Subcutaneous adipose tissue (tissue), 4 donors: Measurements from ENCODE around the gene ACD. TPM values are rescaled to one million over a fixed set of nuclear protein-coding genes. Genes with fewer than 3 reads are reported as not detected.

Experiments
- CTCF ChIP-seq: fragments of 450-650 bp; IDR thresholded peaks from one replicate; pipeline ENCODE4 v1.5.1; 2016; ENCODE audit warnings: low read depth, mild to moderate bottlenecking, control low read depth, antibody characterized with exemption, moderate library complexity
- total RNA-seq, 4 donors: library from RNA; depleted of rRNA; stranded (reverse); fragments of >200 nt; gene quantifications; one replicate each; pipeline ENCODE4 v1.1.0, GENCODE V29; 2016

The ACD gene
- total RNA-seq, 4 donors from 2014 or later, result 8.0 to 19.2 (median 14.9) TPM

- TF ChIP-seq CTCF, result no peak
These were observed 18.0 kb downstream of the ACD start for GRCh38 chr16:67641779-67642708.

GRCh38 chr16:67637625-67638024, 22.4 kb downstream of the ACD start:
- TF ChIP-seq CTCF, result no peak

- TF ChIP-seq CTCF, result no peak
These were observed 23.3 kb downstream of the ACD start for GRCh38 chr16:67636713-67637112.

- no peak for TF ChIP-seq CTCF
These were observed 27.5 kb downstream of the ACD start for GRCh38 chr16:67632415-67633172.

GRCh38 chr16:67628216-67628615, 31.8 kb downstream of the ACD start:
- TF ChIP-seq CTCF, result no peak

- no peak for TF ChIP-seq CTCF
These were observed 46.3 kb downstream of the ACD start for GRCh38 chr16:67613808-67614207.

- TF ChIP-seq CTCF, result no peak
These were observed 51.7 kb downstream of the ACD start for GRCh38 chr16:67608364-67608763.
